Neural cell (in vitro differentiated cells): ENCODE results near the gene ALKBH3.

ENCODE experiments used
- EZH2 ChIP-seq: fragments of 200-600, 300-800 bp; shearing (Covaris generic), sonication (generic); IDR thresholded peaks from 2 replicates; pipeline ENCODE4 v1.6.1; 2014; ENCODE audit warnings: antibody characterized with exemption, low read length, borderline replicate concordance, mild to moderate bottlenecking; ENCODE audit not compliant: insufficient read depth, poor library complexity, severe bottlenecking
- POLR2AphosphoS5 ChIP-seq: IDR thresholded peaks from 2 replicates; pipeline ENCODE4 v1.6.1; 2012
- RAD21 ChIP-seq: fragments of 450-650 bp; conservative IDR thresholded peaks from 2 replicates; pipeline ENCODE4 v1.6.1; 2014; ENCODE audit warnings: antibody characterized with exemption, mild to moderate bottlenecking, moderate library complexity
- REST ChIP-seq: IDR thresholded peaks from 2 replicates; pipeline ENCODE4 v1.6.1; 2012; ENCODE audit warnings: borderline replicate concordance
- SMC3 ChIP-seq: fragments of 450-650 bp; conservative IDR thresholded peaks from 2 replicates; pipeline ENCODE4 v1.6.1; 2014; ENCODE audit warnings: antibody characterized with exemption, mild to moderate bottlenecking, moderate library complexity; ENCODE audit not compliant: poor library complexity
- TAF1 ChIP-seq: IDR thresholded peaks from 2 replicates; pipeline ENCODE4 v1.6.1; 2012; ENCODE audit warnings: low read depth
- TF ChIP-seq, protein P1 (sequence below): fragments of 450-650 bp; IDR thresholded peaks from 2 replicates; pipeline ENCODE4 v1.5.1; 2014; ENCODE audit warnings: antibody characterized with exemption, mild to moderate bottlenecking, moderate library complexity; ENCODE audit not compliant: poor library complexity, severe bottlenecking

DNA sequence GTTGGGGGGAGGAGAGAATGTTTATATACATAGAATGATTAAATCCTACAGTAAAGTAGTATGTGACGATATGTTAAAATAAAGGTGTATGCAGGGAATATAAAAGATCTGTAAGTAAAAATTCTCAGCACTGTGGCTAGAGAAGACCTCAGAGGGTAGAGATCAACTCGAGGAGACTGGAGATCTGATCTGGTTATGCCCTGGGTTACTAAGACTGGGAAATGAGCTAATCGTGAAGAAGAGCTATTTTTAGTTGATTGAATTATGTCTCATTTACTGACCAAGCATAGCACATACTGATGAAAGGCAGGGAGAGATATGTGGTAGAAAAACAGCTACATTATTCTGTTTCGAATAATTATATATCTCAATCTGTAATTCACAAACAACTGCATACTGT is 42.8 kb upstream of the ALKBH3 start:
- TF ChIP-seq, protein P1, sequence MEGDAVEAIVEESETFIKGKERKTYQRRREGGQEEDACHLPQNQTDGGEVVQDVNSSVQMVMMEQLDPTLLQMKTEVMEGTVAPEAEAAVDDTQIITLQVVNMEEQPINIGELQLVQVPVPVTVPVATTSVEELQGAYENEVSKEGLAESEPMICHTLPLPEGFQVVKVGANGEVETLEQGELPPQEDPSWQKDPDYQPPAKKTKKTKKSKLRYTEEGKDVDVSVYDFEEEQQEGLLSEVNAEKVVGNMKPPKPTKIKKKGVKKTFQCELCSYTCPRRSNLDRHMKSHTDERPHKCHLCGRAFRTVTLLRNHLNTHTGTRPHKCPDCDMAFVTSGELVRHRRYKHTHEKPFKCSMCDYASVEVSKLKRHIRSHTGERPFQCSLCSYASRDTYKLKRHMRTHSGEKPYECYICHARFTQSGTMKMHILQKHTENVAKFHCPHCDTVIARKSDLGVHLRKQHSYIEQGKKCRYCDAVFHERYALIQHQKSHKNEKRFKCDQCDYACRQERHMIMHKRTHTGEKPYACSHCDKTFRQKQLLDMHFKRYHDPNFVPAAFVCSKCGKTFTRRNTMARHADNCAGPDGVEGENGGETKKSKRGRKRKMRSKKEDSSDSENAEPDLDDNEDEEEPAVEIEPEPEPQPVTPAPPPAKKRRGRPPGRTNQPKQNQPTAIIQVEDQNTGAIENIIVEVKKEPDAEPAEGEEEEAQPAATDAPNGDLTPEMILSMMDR = no peak
- TF ChIP-seq EZH2 (no peak), RAD21 (no peak), REST (no peak), SMC3 (no peak), POLR2AphosphoS5 (no peak), TAF1 (no peak)
